Trophoblast cell (in vitro differentiated cells and primary cell): ENCODE measurements around the gene KCNB1.

ENCODE experiments used
- DNase-seq, 2 donors: peaks; one replicate each; pipeline ENCODE4 v3.0.0-alpha.2; 2016
- H2AFZ ChIP-seq: 2 replicates; pipeline ENCODE4 v1.6.1; 2013; ENCODE audit warnings: low read length, moderate library complexity, mild to moderate bottlenecking; ENCODE audit not compliant: insufficient read depth, poor library complexity
- H2AK5ac ChIP-seq: 2 replicates; pipeline ENCODE4 v1.6.1; 2013; ENCODE audit warnings: mild to moderate bottlenecking, low read length
- H2BK120ac ChIP-seq: 2 replicates; pipeline ENCODE4 v1.6.1; 2013; ENCODE audit warnings: low read length, mild to moderate bottlenecking, moderate library complexity; ENCODE audit not compliant: insufficient read depth, poor library complexity
- H2BK12ac ChIP-seq: 2 replicates; pipeline ENCODE4 v1.6.1; 2013; ENCODE audit warnings: mild to moderate bottlenecking, low read length, moderate library complexity
- H2BK5ac ChIP-seq: 2 replicates; pipeline ENCODE4 v1.6.1; 2013; ENCODE audit warnings: low read length, low read depth, moderate library complexity, mild to moderate bottlenecking; ENCODE audit not compliant: poor library complexity
- H3K14ac ChIP-seq: 2 replicates; pipeline ENCODE4 v1.6.1; 2013; ENCODE audit warnings: mild to moderate bottlenecking, low read length
- H3K18ac ChIP-seq: 2 replicates; pipeline ENCODE4 v1.6.1; 2013; ENCODE audit warnings: mild to moderate bottlenecking, low read length
- H3K23ac ChIP-seq: 2 replicates; pipeline ENCODE4 v1.6.1; 2013; ENCODE audit warnings: low read length
- H3K27ac ChIP-seq: 2 replicates; pipeline ENCODE4 v1.5.1; 2013; ENCODE audit warnings: low read depth, mild to moderate bottlenecking, inconsistent platforms, low read length, moderate library complexity
- H3K27me3 ChIP-seq: 2 replicates; pipeline ENCODE4 v1.6.1; 2013; ENCODE audit warnings: inconsistent platforms, mild to moderate bottlenecking, low read length, moderate library complexity; ENCODE audit not compliant: insufficient read depth
- H3K36me3 ChIP-seq, 2 experiments: 1 replicate in 1 of 2; 2 replicates in 1 of 2; pipeline ENCODE4 v1.6.1; 2013; ENCODE audit warnings: low read length in 2 of 2, mild to moderate bottlenecking in 2 of 2, moderate library complexity in 1 of 2; ENCODE audit not compliant: insufficient read depth in 2 of 2, control insufficient read depth in 1 of 2
- H3K4ac ChIP-seq: 2 replicates; pipeline ENCODE4 v1.6.1; 2013; ENCODE audit warnings: low read depth, mild to moderate bottlenecking, low read length, moderate library complexity
- H3K4me1 ChIP-seq, 2 experiments: 1 replicate in 1 of 2; 2 replicates in 1 of 2; pipeline ENCODE4 v1.6.1; 2013; ENCODE audit warnings: low read length in 2 of 2, mild to moderate bottlenecking in 2 of 2, moderate library complexity in 1 of 2; ENCODE audit not compliant: insufficient read depth in 2 of 2, control insufficient read depth in 1 of 2
- H3K4me2 ChIP-seq: 2 replicates; pipeline ENCODE4 v1.6.1; 2013; ENCODE audit warnings: inconsistent platforms, mild to moderate bottlenecking, low read length, moderate library complexity
- H3K4me3 ChIP-seq: 2 replicates; pipeline ENCODE4 v1.5.1; 2013; ENCODE audit warnings: mild to moderate bottlenecking, low read depth, low read length, inconsistent platforms
- H3K79me1 ChIP-seq: one replicate; pipeline ENCODE4 v1.6.1; 2013; ENCODE audit warnings: low read length
- H3K79me2 ChIP-seq: 2 replicates; pipeline ENCODE4 v1.6.1; 2013; ENCODE audit warnings: low read length, mild to moderate bottlenecking; ENCODE audit not compliant: control insufficient read depth, insufficient read depth, poor library complexity
- H3K9ac ChIP-seq: 2 replicates; pipeline ENCODE4 v1.6.1; 2013; ENCODE audit warnings: mild to moderate bottlenecking, low read length
- H3K9me3 ChIP-seq: 2 replicates; pipeline ENCODE4 v1.6.1; 2013; ENCODE audit warnings: low read depth, mild to moderate bottlenecking, control low read depth, inconsistent platforms, low read length; ENCODE audit not compliant: insufficient read depth
- H4K12ac ChIP-seq: 2 replicates; pipeline ENCODE4 v1.6.1; 2013; ENCODE audit warnings: low read depth, mild to moderate bottlenecking, low read length, moderate library complexity
- H4K8ac ChIP-seq: 2 replicates; pipeline ENCODE4 v1.6.1; 2013; ENCODE audit warnings: low read depth, mild to moderate bottlenecking, low read length, moderate library complexity
- H4K91ac ChIP-seq: one replicate; pipeline ENCODE4 v1.6.1; 2013; ENCODE audit warnings: low read depth, mild to moderate bottlenecking, low read length, moderate library complexity
- WGBS: extraction: QIAGEN DNeasy Blood & Tissue Kit; methylation state at CpG from one replicate; pipeline ENCODE4 v1.1.7; 2013; ENCODE audit warnings: missing lambda C conversion rate; ENCODE audit not compliant: insufficient read length, insufficient coverage; ENCODE audit errors: extremely low coverage; 5-methylcytosine and 5-hydroxymethylcytosine counted together

KCNB1 gene

GRCh38 chr20:49351775-49352174 lies 130.7 kb downstream of the KCNB1 start:
- Histone ChIP-seq H2AFZ (no peak overlapping the region), H3K4ac (no peak overlapping the region), H4K8ac (no peak overlapping the region), H2BK120ac (no peak overlapping the region), H3K9ac (no peak overlapping the region), H3K9me3 (no peaks in the 10 kb centered on the region), H3K23ac (no peak overlapping the region), H3K79me1 (no peaks in the 10 kb centered on the region), H3K27me3 (no peaks in the 10 kb centered on the region), H4K12ac (no peak overlapping the region), H2BK12ac (no peak overlapping the region), H2BK5ac (no peak overlapping the region), H2AK5ac (no peak overlapping the region), H3K4me3 (no peak overlapping the region), H3K4me2 (no peak overlapping the region), H3K14ac (no peak overlapping the region), H3K4me1 (peaks cover 0 to 5% of the 10 kb centered on the region in 2 experiments), H3K18ac (no peak overlapping the region), H3K27ac (no peak overlapping the region), H3K79me2 (no peaks in the 10 kb centered on the region), H4K91ac (no peak overlapping the region), H3K36me3 (no peaks in the 10 kb centered on the region)
- no peak for DNase-seq
- no CpG with 5 or more reads among the region's 4 CpGs for WGBS

DNA sequence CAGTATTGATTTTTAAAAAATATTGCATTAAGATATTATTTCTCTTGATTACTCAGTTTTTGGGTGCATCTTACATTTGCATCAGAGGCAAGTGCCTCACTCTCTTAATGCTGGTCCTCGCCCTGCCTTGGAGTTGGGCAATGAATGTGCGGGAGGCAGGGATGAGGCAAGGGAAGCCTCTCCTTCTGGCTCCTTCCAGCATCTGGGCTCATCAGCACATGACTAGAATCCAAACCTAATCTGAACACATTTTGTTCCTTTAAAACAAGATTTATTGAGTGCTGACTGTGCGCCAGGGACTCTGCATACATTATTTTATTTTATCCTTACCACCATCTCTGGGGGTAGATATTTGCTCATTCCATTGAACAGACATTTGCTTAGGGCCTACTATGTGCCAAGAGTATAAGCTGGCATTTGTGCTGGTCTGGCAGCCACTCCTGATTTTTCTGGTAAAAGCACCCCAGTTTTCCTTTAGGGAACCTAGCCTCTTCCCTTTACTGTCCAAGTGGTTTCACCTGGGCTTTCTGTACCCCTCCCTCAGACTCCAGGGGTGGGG lies 132.7 kb downstream of the KCNB1 start:
- H3K27me3 ChIP-seq: no peaks in the 10 kb centered on the region
- WGBS: no CpG with 5 or more reads among the region's 3 CpGs

GRCh38 chr20:49349078-49349477 lies 133.4 kb downstream of the KCNB1 start:
- WGBS: no CpG with 5 or more reads among the region's 1 CpG
- Histone ChIP-seq H2AK5ac (no peak overlapping the region), H3K18ac (no peak overlapping the region)

More for the DNA sequence above, 132.7 kb downstream of the KCNB1 start:
- no peak overlapping the region for H3K18ac ChIP-seq
- no peaks in the 10 kb centered on the region for H3K9me3 ChIP-seq
- H2AFZ ChIP-seq: no peak overlapping the region
- H3K14ac ChIP-seq: no peak overlapping the region
- no peak overlapping the region for H3K23ac ChIP-seq
- no peak overlapping the region for H2BK120ac ChIP-seq
- H3K79me2 ChIP-seq: no peaks in the 10 kb centered on the region
- no peak overlapping the region for H3K9ac ChIP-seq
- H3K4ac ChIP-seq: no peak overlapping the region
- no peaks in the 10 kb centered on the region for H3K36me3 ChIP-seq
- peaks cover 0 to 5% of the 10 kb centered on the region in 2 experiments for H3K4me1 ChIP-seq
- no peak overlapping the region for H3K4me3 ChIP-seq
- peak in 1 of 2 donors; percentile 12 for DNase-seq
- H4K12ac ChIP-seq: no peak overlapping the region
- H4K91ac ChIP-seq: no peak overlapping the region
- no peak overlapping the region for H2BK12ac ChIP-seq
- no peak overlapping the region for H4K8ac ChIP-seq
- H2AK5ac ChIP-seq: no peak overlapping the region
- no peak overlapping the region for H3K27ac ChIP-seq
- no peaks in the 10 kb centered on the region for H3K79me1 ChIP-seq
- no peak overlapping the region for H2BK5ac ChIP-seq
- no peak overlapping the region for H3K4me2 ChIP-seq

GRCh38 chr20:49348563-49348962 lies 133.9 kb downstream of the KCNB1 start:
- Histone ChIP-seq H4K91ac (no peak overlapping the region), H3K18ac (no peak overlapping the region), H3K79me2 (no peaks in the 10 kb centered on the region), H2BK120ac (no peak overlapping the region), H3K27me3 (no peaks in the 10 kb centered on the region), H3K79me1 (no peaks in the 10 kb centered on the region), H4K8ac (no peak overlapping the region), H2AK5ac (no peak overlapping the region), H3K4me1 (peaks cover 0 to 5% of the 10 kb centered on the region in 2 experiments), H2AFZ (no peak overlapping the region), H3K4me3 (no peak overlapping the region), H3K4me2 (no peak overlapping the region), H3K36me3 (no peaks in the 10 kb centered on the region), H4K12ac (no peak overlapping the region), H3K14ac (no peak overlapping the region), H2BK5ac (no peak overlapping the region), H3K27ac (no peak overlapping the region), H3K9me3 (no peaks in the 10 kb centered on the region), H3K23ac (no peak overlapping the region), H3K9ac (no peak overlapping the region), H2BK12ac (no peak overlapping the region), H3K4ac (no peak overlapping the region)
- WGBS: no CpG with 5 or more reads among the region's 4 CpGs
- no peak for DNase-seq

More at GRCh38 chr20:49349078-49349477, 133.4 kb downstream of the KCNB1 start:
- no peak overlapping the region for H2BK12ac ChIP-seq
- H3K4me2 ChIP-seq: no peak overlapping the region
- no peak overlapping the region for H3K27ac ChIP-seq
- no peak overlapping the region for H2AFZ ChIP-seq
- no peaks in the 10 kb centered on the region for H3K36me3 ChIP-seq
- no peak overlapping the region for H3K4ac ChIP-seq
- peaks cover 0 to 5% of the 10 kb centered on the region in 2 experiments for H3K4me1 ChIP-seq
- no peak overlapping the region for H2BK120ac ChIP-seq
- no peak overlapping the region for H3K4me3 ChIP-seq
- H3K9me3 ChIP-seq: no peaks in the 10 kb centered on the region
- H3K23ac ChIP-seq: no peak overlapping the region
- H4K8ac ChIP-seq: no peak overlapping the region
- no peaks in the 10 kb centered on the region for H3K79me2 ChIP-seq
- no peak overlapping the region for H3K9ac ChIP-seq
- no peaks in the 10 kb centered on the region for H3K27me3 ChIP-seq
- peak; percentile 14 to 27 for DNase-seq
- no peak overlapping the region for H4K91ac ChIP-seq
- H3K14ac ChIP-seq: no peak overlapping the region
- no peaks in the 10 kb centered on the region for H3K79me1 ChIP-seq
- no peak overlapping the region for H2BK5ac ChIP-seq
- H4K12ac ChIP-seq: no peak overlapping the region
